Suprapubic skin (tissue), 4 donors: ENCODE results near the gene CAMTA1.

Source experiments
- EP300 ChIP-seq: sonication (generic); formaldehyde crosslinking; IDR thresholded peaks from one replicate; pipeline ENCODE4 v1.6.1; 2017; ENCODE audit warnings: antibody characterized with exemption
- POLR2A ChIP-seq, 2 donors: fragments of 450-650 bp; IDR thresholded peaks; one replicate each; pipeline ENCODE4 v1.6.1; 2017; ENCODE audit warnings: antibody characterized with exemption in 2 of 2, mild to moderate bottlenecking in 2 of 2, moderate library complexity in 2 of 2
- POLR2AphosphoS5 ChIP-seq, 3 donors: sonication (generic); formaldehyde crosslinking; IDR thresholded peaks; one replicate each; pipeline ENCODE4 v1.6.1; 2017; ENCODE audit warnings: antibody characterized with exemption in 3 of 3
- TF ChIP-seq, protein P1 (sequence below), 2 donors: fragments of 200-600 bp in 1 of 2; fragments of 450-650 bp in 1 of 2; sonication (generic) in 1 of 2; IDR thresholded peaks; one replicate each; pipeline ENCODE4 v1.5.1; 2016 to 2019; ENCODE audit warnings: antibody characterized with exemption in 2 of 2, mild to moderate bottlenecking in 1 of 2, moderate library complexity in 1 of 2

DNA sequence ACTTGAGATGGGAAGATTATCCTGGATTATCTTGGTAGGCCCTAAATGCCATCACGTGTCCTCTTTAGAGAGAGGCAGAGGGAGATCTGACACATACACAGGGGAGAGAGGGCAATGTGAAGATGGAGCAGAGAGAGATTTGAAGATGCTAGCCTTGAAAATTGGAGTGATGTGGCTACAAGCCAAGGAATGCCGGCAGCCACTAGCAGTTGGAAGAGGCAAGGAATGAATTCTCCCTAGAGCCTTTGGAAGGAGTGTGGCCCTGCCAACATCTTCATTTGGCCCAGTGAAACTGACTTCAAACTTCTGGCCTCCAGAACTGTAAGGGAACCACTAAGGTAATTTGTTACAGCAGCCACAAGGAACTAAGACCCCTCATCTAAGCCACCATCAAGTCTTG, 8.9 kb upstream of the CAMTA1 start:
- TF ChIP-seq EP300 (no peak), POLR2A (IDR thresholded peaks at IDR 0.05) (no peak), POLR2AphosphoS5 (IDR thresholded peaks at IDR 0.05) (no peak)
- TF ChIP-seq, protein P1, sequence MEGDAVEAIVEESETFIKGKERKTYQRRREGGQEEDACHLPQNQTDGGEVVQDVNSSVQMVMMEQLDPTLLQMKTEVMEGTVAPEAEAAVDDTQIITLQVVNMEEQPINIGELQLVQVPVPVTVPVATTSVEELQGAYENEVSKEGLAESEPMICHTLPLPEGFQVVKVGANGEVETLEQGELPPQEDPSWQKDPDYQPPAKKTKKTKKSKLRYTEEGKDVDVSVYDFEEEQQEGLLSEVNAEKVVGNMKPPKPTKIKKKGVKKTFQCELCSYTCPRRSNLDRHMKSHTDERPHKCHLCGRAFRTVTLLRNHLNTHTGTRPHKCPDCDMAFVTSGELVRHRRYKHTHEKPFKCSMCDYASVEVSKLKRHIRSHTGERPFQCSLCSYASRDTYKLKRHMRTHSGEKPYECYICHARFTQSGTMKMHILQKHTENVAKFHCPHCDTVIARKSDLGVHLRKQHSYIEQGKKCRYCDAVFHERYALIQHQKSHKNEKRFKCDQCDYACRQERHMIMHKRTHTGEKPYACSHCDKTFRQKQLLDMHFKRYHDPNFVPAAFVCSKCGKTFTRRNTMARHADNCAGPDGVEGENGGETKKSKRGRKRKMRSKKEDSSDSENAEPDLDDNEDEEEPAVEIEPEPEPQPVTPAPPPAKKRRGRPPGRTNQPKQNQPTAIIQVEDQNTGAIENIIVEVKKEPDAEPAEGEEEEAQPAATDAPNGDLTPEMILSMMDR (IDR thresholded peaks at IDR 0.05), result no peak
